Sciatic nerve (tissue), 2 donors: ENCODE data around the gene DIAPH2. TPM values are rescaled to one million over a fixed set of nuclear protein-coding genes. Genes with fewer than 3 reads are reported as not detected.

Source experiments
- ATAC-seq: fragments of 200-7000 bp; cut with Tn5 transposase; one replicate; pipeline ENCODE4 v1.9.1; 2020; ENCODE audit warnings: mild to moderate bottlenecking, moderate library complexity
- DNase-seq: peaks from one replicate; pipeline ENCODE4 v3.0.0-alpha.2; 2020; ENCODE audit warnings: low spot score
- intact Hi-C: fragments of 100-400 bp; cut with DNase I; formaldehyde crosslinking; loops from one replicate; pipeline ENCODE4 v1.14.2; 2022
- total RNA-seq: library from RNA; stranded (reverse); fragmentation: NEBNext Ultra II Directional; extraction: Animal tissue kit (Norgen Biotek cat#: 25700); gene quantifications from one replicate; pipeline ENCODE4 v1.2.1, GENCODE V29; 2021
- donor health status: DM: no; HTN: no; CAD: no.
- donor health status: DM: no; HTN: no; CAD: no.

The DIAPH2 gene
- total RNA-seq, 1 donor from 2014 or later = 34.5 TPM

- DNase-seq (no peak), ATAC-seq (no peak)
- intact Hi-C loops = no loop called here
Measured at GRCh38 chrX:97011540-97011939, 326.9 kb downstream of the DIAPH2 start.

DNA sequence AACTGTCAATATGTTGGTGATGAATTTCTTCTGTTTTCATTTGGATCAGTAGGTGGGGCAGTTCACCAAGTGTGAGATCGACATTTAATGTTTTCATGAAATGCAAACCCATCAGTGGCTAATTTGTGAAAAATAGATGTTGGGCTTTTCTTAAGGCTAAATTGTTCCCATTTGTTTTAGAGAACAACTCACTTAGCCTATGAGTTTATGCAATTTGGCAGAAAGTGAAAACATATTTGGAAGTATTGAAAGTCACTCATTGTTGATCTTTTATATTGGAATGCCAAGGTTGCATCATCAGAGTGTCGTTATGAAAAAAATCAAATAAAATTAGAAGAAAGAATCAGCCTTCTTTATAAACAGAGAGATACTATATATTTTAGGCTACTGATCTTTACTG is 331.5 kb downstream of the DIAPH2 start:
- ATAC-seq (no peak), DNase-seq (no peak)
- intact Hi-C loops = no loop called here

- DNase-seq = no peak
- intact Hi-C loops = no loop called here
- ATAC-seq = no peak
Measured at GRCh38 chrX:97021680-97022079, 337.0 kb downstream of the DIAPH2 start.

DNA sequence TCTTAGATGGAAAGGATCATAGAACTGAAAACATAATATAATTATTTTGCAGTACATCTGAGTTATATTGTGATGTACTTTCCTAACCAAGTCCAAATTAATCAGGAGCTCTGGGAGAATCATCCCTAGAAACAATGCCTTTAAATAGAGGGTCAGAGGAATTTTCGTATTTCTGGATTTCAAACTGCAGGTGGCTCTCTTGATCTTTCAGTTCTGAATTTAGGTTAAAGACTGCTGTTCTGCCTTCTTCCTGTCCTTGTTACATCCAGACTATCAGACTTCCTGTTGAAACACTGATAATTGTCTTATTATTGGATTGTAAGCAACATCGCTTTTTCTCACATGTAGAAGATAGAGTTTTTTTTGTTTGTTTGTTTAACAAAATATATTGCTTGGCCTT is 341.8 kb downstream of the DIAPH2 start:
- no peak for DNase-seq
- ATAC-seq = no peak
- intact Hi-C loops = no loop called here

DNA sequence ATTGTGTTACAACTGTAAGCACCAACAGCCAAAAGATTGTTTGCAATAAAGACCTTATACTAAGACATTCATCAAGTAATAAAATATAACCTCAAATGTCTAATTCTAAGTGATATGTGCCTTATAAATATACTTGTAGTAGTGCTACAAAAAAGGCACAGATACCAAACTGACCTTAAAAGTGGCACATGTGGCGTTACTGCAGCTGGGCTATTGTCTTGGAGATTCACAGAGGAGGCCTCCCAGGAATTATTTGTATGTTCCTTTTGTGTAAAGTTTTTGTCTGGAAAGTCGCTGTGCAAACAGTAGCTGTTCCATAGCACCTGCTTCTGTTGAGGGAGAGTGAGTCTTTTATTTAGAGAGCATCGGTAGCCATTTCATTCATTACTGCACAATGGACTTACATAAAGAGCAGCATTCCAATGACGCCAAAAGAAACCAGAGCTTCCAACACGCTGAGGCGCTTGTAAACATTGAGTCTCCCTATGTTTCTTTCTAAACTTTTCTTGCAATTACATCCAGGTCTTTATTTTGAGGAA is 342.8 kb downstream of the DIAPH2 start:
- DNase-seq (no peak), ATAC-seq (no peak)
- intact Hi-C loops = no loop called here

- ATAC-seq (no peak), DNase-seq (no peak)
- intact Hi-C loops = no loop called here
Measured at GRCh38 chrX:97030463-97030862, 345.8 kb downstream of the DIAPH2 start.

GRCh38 chrX:97030947-97031346 is 346.3 kb downstream of the DIAPH2 start:
- intact Hi-C loops = no loop called here
- no peak for ATAC-seq
- no peak for DNase-seq

DNA sequence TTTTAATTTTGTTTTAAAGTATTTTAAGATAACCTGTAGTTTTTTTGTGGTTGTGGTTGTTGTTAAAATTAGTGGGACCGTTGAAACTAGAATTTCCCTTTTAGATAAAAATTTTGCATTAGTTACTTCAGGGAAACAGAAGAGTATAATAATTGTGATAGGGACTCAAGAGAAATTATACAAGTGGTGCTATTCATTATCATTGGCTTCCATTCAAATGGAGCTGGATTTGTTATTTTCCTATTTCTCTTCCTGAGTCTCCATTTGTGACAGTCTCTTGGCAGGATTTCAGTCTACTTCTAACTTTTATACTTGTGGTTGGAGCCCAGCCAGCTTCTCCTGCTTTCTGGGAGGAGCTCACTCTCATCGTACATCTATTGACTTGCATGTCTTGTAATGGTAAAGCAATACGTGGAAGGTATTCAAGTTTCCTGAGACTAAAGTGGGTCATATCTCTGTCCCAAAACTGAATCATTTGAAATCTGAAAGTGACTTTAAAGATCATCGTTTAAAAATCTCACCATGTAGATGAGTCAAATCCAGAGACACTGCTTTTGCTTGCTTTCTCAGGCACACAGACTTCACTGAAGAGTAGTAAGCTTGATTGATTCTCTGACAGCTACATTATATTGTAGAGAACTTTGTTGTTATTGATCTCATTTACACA is 354.9 kb downstream of the DIAPH2 start:
- ATAC-seq = no peak
- intact Hi-C loops = no loop called here
- DNase-seq = peak; percentile 53

DNA sequence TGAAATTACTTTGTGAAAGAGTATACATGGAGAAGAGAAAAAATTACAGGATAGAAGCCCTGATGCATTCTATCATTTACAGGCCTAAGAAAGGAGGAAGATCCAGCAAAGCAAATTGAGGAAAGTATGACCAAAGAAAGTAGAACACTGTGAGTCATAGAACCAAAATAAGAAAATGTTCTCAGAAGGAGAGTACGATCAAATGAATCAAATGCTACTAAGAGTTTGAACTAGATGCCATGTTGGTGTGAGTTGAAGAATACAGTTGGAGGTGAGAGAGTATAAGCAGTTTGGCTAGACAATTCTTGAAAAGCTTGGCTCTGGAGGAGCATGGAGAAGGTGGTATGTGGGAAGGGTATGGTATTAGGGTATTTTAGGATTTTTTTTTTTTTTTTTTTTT is 360.8 kb downstream of the DIAPH2 start:
- intact Hi-C loops = no loop called here
- DNase-seq = no peak
- ATAC-seq = no peak

DNA sequence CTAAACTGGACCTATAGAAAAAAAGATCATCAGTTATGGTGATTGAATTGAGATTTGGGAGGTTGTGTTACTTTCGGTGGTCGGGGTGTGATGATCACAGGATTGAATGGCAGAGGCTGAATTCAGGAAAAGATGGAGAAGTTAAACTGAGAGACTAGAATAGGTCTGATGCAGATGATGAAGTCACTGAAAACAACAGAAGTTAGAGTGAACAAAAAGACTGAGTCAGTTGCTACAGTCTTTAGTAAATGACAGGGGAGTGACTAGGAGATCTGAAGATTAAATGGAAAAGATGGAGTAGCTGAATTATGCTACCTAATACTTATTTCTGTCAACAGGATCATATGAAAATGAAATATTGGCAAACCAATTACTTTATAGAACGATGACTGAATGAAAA is 362.2 kb downstream of the DIAPH2 start:
- DNase-seq (no peak), ATAC-seq (no peak)
- intact Hi-C loops = no loop called here

DNA sequence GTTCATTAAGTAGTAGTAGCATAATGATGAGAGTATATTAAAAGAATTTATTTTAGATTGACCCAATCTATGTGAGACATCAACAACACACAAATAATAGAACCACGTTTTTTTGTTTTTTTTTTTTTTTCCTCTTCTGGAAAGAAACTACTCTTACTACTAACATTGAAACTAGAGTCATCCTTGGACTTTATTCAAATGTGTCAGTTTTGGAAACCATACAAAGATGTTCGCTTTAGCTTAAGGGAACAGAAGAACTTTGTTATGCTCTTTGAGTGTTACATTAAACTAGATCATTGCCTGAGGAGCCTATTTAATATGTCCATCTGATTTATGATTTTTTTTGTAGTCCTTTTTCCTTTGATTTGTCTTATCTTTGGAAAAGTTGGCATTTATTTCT is 365.8 kb downstream of the DIAPH2 start:
- no peak for DNase-seq
- no peak for ATAC-seq
- intact Hi-C loops = no loop called here

- intact Hi-C loops = no loop called here
- ATAC-seq (no peak), DNase-seq (no peak)
Measured at GRCh38 chrX:97057349-97057909, 372.8 kb downstream of the DIAPH2 start.

GRCh38 chrX:97060020-97060419 is 375.4 kb downstream of the DIAPH2 start:
- intact Hi-C loops = no loop called here
- ATAC-seq (no peak), DNase-seq (no peak)

GRCh38 chrX:97065066-97065465 is 380.4 kb downstream of the DIAPH2 start:
- ATAC-seq (no peak), DNase-seq (no peak)
- intact Hi-C loops = no loop called here

GRCh38 chrX:97065973-97066372 is 381.3 kb downstream of the DIAPH2 start:
- ATAC-seq (no peak), DNase-seq (no peak)
- intact Hi-C loops = no loop called here

DNA sequence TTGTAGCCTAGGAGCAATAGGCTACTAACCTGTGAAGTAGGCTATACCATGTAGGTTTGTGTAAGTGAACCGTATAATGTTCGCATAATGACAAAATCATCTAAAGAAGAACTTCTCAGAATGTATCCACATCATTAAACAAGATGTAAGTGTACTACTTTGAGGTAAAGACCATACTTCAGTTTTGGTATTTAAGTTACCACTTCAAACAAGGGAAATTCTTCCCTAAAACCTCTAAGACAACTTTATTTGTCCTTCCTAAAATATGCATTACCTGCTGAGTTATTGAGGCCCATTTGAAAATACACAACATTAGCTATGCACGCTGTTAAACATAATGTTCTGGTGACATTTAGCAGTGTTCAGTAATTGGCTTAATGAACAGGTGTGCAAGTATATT is 381.7 kb downstream of the DIAPH2 start:
- intact Hi-C loops = no loop called here
- no peak for DNase-seq
- no peak for ATAC-seq

GRCh38 chrX:97070346-97070745 is 385.7 kb downstream of the DIAPH2 start:
- intact Hi-C loops = no loop called here
- ATAC-seq (no peak), DNase-seq (no peak)

GRCh38 chrX:97074400-97074799 is 389.8 kb downstream of the DIAPH2 start:
- intact Hi-C loops = no loop called here
- DNase-seq = no peak
- no peak for ATAC-seq

GRCh38 chrX:97089116-97089515 is 404.5 kb downstream of the DIAPH2 start:
- DNase-seq = no peak
- intact Hi-C loops = no loop called here
- no peak for ATAC-seq

DNA sequence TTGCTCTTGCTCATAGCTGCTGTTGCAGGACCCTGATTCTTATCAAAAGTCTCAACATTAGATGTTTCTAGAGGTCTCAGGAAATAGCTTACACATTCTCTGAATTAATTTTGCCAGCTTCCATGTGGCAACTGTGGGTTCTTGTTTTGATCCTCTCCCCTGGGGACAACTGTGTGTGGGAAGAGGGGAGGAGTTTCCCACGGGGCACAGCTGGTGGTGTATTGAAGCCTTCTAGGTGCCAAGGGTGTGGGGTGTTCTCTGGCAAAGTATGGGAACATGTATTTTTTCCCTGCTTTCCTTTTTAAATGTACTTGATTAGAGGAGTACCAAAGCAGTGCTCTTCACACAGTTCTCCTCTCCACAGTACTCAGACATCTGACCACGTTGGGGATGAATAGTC is 411.7 kb downstream of the DIAPH2 start:
- intact Hi-C loops = no loop called here
- DNase-seq (no peak), ATAC-seq (no peak)

DNA sequence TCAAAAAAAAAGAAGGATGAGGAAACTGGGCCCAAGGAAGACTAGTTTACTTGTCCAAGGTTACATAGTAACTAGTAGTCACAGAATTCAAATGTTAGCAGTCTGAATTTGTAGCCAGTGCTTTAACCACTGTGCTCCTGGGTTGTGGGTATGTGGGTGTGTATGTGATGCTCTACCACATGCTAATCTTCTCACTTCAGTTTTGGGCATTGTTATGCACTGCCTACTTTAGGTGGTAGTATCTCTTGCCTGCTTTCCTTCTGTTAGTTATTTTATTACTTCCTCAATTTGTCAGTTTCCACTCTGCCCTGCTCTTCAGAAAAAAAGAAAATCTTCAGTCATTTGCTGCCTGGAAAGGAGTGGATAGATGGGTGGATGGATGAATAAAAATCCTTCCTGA is 418.3 kb downstream of the DIAPH2 start:
- ATAC-seq = no peak
- intact Hi-C loops = loop anchor here (5.0 kb wide), 1 partner anchor 1284 kb away; no protein-coding TSS in a partner anchor
- DNase-seq = no peak
